Stimulated activated naive B cell treated with anti-CD40 and anti-IgM and Interleukin-4, amounts not matched to agents 10 μg/mL and 1 μg/mL and 100 μg/mL, for 72 hours (primary cell): ENCODE measurements around the gene LAGE3.
"Not testable (repeated sequence)": the region's sequence is repeated elsewhere in the genome, so short reads cannot be mapped to it uniquely, and the experiment has no call there.

Experiments
- ATAC-seq, 2 donors: fragments of 150-1000 bp; cut with Tn5 transposase; replicated peaks; 2 replicates each; pipeline ENCODE4 v1.10.0; 2021; ENCODE audit warnings: moderate library complexity in 1 of 2
- DNase-seq: peaks from one replicate; pipeline ENCODE4 v3.0.0; 2021
- H3K27ac Mint-ChIP-seq: one replicate; pipeline ENCODE4 v1.8.0; 2022; ENCODE audit warnings: mild to moderate bottlenecking, mixed read lengths
- H3K27me3 Mint-ChIP-seq, 2 donors: one replicate each; pipeline ENCODE4 v1.8.0; 2022; ENCODE audit warnings: mixed read lengths in 2 of 2
- H3K36me3 Mint-ChIP-seq, 2 donors: one replicate each; pipeline ENCODE4 v1.8.0; 2022; ENCODE audit warnings: mixed read lengths in 2 of 2, mild to moderate bottlenecking in 1 of 2
- H3K4me1 Mint-ChIP-seq, 2 donors: one replicate each; pipeline ENCODE4 v1.8.0; 2022; ENCODE audit warnings: mixed read lengths in 2 of 2, mild to moderate bottlenecking in 1 of 2
- H3K4me3 Mint-ChIP-seq, 2 donors: one replicate each; pipeline ENCODE4 v1.8.0; 2022; ENCODE audit warnings: mild to moderate bottlenecking in 2 of 2, mixed read lengths in 2 of 2, moderate library complexity in 1 of 2
- H3K9me3 Mint-ChIP-seq, 2 donors: one replicate each; pipeline ENCODE4 v1.8.0; 2022; ENCODE audit warnings: mixed read lengths in 2 of 2, mild to moderate bottlenecking in 1 of 2

The LAGE3 gene

DNA sequence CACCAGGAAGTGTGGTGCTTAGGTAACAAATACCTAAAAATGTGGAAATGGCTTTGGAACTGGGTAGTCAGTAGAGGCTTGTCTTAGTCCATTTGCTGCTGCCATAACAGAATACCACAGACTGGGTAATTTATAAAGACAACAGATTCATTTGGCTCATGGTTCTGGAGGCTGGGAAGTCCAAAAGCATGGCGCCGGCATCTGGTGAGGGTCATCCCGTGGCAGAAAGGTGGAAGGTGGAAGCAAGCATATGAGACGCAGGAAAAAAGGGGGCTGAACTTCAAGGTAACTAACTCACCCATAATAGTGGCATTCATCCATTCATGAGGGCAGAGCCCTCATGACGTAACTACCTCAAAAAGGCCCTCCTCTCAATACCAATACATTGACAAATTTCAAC is 30.4 kb upstream of the LAGE3 start:
- no peak overlapping the region for H3K27ac Mint-ChIP-seq
- DNase-seq (no peak), ATAC-seq (no peak)
- H3K4me1 Mint-ChIP-seq: peaks cover 7 to 19% of the 10 kb centered on the region in 2 donors
- H3K36me3 Mint-ChIP-seq: peaks cover 21 to 42% of the 10 kb centered on the region in 2 donors
- H3K27me3 Mint-ChIP-seq: no peaks in the 10 kb centered on the region
- H3K9me3 Mint-ChIP-seq: no peaks in the 10 kb centered on the region
- H3K4me3 Mint-ChIP-seq: no peak overlapping the region

DNA sequence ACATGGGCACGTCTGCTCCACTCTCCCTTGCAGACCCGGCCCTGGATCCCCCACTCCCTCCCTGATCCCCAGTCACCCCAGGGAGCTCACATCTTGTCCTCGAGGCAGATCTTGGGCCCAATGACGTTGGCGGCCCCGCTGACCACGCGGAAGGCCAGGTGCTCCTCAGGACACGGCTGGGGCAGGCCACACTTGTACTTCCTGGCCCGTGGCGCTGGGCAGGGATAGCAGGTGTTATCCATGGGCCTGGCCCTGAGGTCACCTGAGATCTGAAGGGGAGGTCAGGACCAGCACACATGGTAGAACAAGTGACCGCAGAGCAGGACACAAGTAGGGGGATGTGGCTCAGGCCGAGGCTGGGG is 29.3 kb upstream of the LAGE3 start:
- DNase-seq: no peak
- Mint-ChIP-seq H3K4me1 (peaks cover 2 to 11% of the 10 kb centered on the region in 2 donors), H3K27ac (peak overlapping the region; percentile 56), H3K4me3 (no peak overlapping the region), H3K9me3 (no peaks in the 10 kb centered on the region), H3K36me3 (peaks cover 18 to 35% of the 10 kb centered on the region in 2 donors), H3K27me3 (no peaks in the 10 kb centered on the region)
- no peak for ATAC-seq

DNA sequence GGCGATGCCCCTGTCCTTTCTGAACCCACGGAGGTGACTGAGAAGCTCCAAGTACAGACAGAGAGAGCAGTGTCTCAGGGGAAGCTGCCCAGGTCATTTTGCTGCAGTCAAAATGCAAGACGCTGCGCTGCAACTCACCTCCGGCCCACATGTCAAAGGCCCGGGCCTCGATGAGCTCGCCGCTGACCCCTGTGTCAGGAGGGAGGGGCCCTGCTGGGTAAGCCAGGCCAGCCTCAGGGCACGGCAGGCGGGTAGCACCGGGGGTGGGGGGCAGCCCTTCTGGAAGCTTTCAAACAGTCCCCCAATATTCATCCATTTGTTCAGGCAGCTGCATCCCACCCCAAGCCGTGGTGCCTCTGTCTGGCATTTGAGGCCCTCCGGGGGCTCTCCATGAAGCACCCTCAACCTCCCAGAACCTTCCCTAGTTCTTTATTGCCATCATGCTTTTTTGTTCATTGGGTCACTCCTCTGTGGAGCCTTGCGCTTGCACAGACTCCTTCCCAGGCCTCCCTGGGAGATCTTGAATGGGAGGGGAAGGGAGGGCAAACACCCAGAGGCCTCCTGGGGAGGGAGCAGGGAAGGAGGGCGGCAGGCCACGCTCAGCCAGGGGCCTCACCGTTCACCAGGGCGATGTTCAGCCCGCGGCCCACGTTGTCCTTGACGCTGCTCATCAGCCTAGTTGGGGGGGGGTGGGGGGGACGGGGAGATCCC is 28.7 kb upstream of the LAGE3 start:
- peaks cover 2 to 10% of the 10 kb centered on the region in 2 donors for H3K4me1 Mint-ChIP-seq

DNA sequence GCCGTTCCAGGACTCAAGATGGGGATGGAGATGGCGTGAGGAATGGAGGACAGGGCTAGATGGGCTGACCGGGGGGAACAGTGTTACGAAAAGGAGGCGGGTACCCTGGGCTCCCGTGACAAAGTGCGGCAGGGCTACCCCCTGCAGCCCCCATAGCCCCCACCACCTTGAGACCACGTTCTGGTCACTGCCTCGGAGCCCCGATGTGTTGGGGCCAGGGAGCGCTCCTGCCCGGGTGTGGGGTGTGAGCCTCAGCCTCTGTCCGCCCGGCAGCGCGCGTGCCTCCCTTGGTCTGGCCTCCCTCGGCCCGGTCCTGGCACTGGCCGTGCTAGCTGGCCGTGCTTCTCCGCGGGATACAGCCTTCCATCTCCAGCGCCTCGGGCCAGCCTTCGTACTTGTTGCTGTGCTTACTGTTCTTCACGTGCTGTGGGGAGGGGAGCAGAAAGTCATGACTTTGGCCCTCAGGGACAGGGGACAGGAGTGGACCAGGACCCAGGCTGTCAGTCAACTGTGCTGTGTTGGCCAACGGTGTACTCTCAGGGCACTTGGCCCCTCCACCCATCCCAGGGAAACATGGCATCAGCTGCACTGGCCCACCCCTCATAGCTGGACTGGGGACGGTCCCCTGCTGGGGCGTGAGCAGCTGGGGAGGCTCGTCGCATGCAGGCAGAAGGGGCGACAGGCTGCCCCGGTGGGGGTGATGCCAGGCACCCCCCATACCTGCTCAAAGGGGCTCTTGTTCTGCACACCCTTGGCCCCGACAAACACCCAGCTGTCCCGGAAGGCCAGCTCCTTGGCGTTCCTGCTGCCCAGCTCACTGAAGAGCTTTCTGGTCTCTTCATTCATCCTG is 27.6 kb upstream of the LAGE3 start:
- Mint-ChIP-seq H3K27me3 (no peaks in the 10 kb centered on the region), H3K36me3 (peaks cover 18 to 35% of the 10 kb centered on the region in 2 donors), H3K4me1 (peaks cover 0 to 10% of the 10 kb centered on the region in 2 donors), H3K4me3 (no peak overlapping the region), H3K27ac (no peak overlapping the region), H3K9me3 (no peaks in the 10 kb centered on the region)
- no peak for ATAC-seq
- no peak for DNase-seq

More for the DNA sequence above, 28.7 kb upstream of the LAGE3 start:
- H3K27ac Mint-ChIP-seq: no peak overlapping the region
- H3K9me3 Mint-ChIP-seq: no peaks in the 10 kb centered on the region
- peaks cover 18 to 35% of the 10 kb centered on the region in 2 donors for H3K36me3 Mint-ChIP-seq
- H3K4me3 Mint-ChIP-seq: no peak overlapping the region
- no peaks in the 10 kb centered on the region for H3K27me3 Mint-ChIP-seq
- DNase-seq (no peak), ATAC-seq (no peak)

DNA sequence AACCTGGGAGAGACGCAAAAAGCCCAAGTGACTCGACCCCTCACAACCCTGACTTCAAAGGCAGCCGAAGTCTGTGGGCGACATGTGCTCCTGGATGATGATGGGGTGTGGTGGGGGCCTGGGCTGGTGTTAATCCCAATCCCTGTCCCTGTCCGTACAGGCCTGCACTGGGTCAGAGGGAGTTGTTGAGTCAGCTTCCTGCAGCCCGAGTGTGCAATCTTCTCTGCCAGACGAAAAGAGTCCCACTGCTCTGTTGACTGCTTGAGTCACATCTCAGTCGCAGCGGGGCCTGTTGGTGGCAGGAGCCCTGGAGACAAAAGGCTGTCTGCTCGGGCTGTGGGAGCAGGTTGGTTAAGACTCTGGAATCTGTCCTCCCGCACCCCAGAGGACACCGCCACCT is 26.7 kb upstream of the LAGE3 start:
- Mint-ChIP-seq H3K4me3 (no peak overlapping the region), H3K27ac (no peak overlapping the region), H3K27me3 (no peaks in the 10 kb centered on the region), H3K9me3 (no peaks in the 10 kb centered on the region), H3K4me1 (no peaks in the 10 kb centered on the region), H3K36me3 (peaks cover 15 to 30% of the 10 kb centered on the region in 2 donors)
- ATAC-seq: no peak
- DNase-seq: no peak

DNA sequence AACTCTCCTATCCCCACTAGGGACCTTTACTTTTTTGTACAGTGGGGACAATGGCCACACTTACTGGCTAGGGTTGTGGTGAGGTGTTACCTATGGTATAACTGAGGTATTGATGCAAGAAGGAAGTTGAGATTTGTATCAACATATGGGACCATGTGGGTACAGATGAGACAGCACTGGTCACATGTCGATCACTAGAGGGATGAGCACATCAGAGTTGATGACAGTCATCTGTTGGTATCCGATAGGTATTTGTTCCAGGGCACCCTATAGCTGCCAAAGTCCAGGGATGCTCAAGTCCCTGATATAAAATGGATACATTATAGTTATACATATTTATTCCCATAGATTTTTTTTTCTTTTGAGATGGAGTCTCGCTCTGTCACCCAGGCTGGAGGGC is 23.9 kb upstream of the LAGE3 start:
- Mint-ChIP-seq H3K4me3 (no peak overlapping the region), H3K27ac (no peak overlapping the region), H3K4me1 (no peaks in the 10 kb centered on the region), H3K36me3 (peaks cover 3 to 11% of the 10 kb centered on the region in 2 donors), H3K9me3 (no peaks in the 10 kb centered on the region), H3K27me3 (no peaks in the 10 kb centered on the region)
- DNase-seq (no peak), ATAC-seq (peak in 1 of 2 donors; percentile 42)

DNA sequence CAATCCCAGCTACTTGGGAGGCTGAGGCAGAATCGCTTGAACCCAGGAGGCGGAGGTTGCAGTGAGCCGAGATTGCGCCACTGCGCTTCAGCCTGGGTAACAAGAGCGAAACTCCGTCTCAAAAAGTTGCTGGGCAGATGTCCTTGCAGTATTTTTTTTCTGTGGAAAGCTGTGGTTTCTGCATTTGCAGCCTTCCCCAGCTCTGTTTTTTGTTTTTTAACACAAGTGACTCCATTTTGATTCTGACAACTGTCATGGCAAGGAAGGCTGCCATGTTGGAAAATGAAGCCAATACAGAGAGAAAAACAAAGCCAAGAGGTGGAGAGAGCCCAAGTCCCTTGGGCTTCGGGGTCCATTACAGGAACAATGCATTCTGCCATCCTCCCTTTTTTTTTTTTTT is 23.0 kb upstream of the LAGE3 start:
- H3K9me3 Mint-ChIP-seq: no peaks in the 10 kb centered on the region
- ATAC-seq (no peak), DNase-seq (no peak)
- peaks cover 3 to 11% of the 10 kb centered on the region in 2 donors for H3K36me3 Mint-ChIP-seq
- no peaks in the 10 kb centered on the region for H3K27me3 Mint-ChIP-seq
- H3K4me3 Mint-ChIP-seq: no peak overlapping the region
- H3K27ac Mint-ChIP-seq: no peak overlapping the region
- no peaks in the 10 kb centered on the region for H3K4me1 Mint-ChIP-seq

DNA sequence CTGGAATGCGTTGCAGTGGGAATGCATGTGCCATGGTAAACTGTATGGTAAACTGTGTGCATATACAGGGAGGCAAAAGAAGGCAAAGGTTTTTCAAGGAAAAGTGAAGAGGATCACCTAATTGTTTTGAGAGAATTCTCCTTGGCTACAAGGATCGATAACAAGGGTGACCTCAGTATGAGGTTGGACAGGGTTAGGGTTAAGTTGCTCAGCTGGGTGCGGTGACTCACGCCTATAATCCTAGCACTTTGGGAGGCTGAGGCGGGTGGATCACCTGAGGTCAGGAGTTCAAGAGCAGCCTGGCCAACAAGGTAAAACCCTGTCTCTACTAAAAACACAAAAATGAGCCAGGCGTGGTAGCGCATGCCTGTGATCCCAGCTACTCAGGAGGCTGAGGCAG is 22.3 kb upstream of the LAGE3 start:
- not testable (repeated sequence) for DNase-seq, ATAC-seq, H3K4me3 Mint-ChIP-seq, H3K27me3 Mint-ChIP-seq, H3K27ac Mint-ChIP-seq, H3K4me1 Mint-ChIP-seq, H3K36me3 Mint-ChIP-seq, H3K9me3 Mint-ChIP-seq

DNA sequence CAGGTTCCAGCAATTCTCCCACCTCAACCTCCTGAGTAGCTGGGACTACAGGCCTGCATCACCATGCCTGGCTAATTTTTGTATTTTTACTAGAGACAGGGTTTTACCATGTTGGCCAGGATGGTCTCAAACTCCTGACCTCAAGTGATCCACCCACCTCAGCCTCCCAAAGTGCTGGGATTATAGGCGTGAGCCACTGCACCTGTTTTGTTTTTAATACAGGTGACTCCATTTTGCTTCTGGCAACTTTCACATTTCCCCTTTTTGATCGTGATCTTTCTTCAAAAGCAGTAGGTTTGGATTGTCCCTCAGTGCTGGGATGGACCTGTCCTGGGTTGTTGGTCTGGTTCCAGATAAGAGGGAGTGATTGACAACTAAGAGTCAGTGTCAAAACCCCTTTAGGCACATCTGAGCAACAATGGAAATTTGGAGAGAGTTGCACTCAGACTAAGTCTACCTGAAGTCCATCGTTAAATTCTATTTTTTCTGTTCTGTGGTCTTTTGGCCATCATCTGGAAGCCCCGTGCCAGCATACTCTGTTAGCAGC is 17.6 kb upstream of the LAGE3 start:
- H3K4me3 Mint-ChIP-seq, H3K4me1 Mint-ChIP-seq, H3K27ac Mint-ChIP-seq, H3K36me3 Mint-ChIP-seq, H3K27me3 Mint-ChIP-seq, H3K9me3 Mint-ChIP-seq, DNase-seq: not testable (repeated sequence)
- ATAC-seq: peak; percentile 19 to 41

DNA sequence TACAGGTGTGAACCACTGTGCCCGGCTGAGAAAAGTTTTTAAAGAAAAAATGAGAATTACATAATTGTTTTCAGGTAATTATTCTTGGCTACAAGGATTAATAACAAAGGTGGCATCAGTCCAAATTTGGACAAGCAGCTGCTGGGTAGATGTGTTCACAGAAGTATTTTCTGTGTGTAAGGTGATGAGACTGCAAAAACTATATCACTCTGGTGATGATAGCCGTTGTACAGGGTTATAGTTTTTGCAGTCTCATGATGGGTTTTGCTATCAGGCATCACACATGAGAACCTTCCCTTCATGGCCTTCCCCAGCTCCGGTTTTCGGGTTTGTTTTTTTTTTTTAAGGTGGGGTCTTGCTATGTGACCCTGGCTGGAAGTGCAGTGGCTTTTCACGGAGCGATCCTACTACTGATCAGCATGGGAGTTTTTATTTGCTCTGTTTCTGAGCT is 16.4 kb upstream of the LAGE3 start:
- no peak overlapping the region for H3K4me3 Mint-ChIP-seq
- no peaks in the 10 kb centered on the region for H3K27me3 Mint-ChIP-seq
- H3K9me3 Mint-ChIP-seq: no peaks in the 10 kb centered on the region
- DNase-seq (no peak), ATAC-seq (no peak)
- no peak overlapping the region for H3K27ac Mint-ChIP-seq
- H3K4me1 Mint-ChIP-seq: peaks cover 5% of the 10 kb centered on the region in 2 donors
- peaks cover 0 to 1% of the 10 kb centered on the region in 2 donors for H3K36me3 Mint-ChIP-seq

DNA sequence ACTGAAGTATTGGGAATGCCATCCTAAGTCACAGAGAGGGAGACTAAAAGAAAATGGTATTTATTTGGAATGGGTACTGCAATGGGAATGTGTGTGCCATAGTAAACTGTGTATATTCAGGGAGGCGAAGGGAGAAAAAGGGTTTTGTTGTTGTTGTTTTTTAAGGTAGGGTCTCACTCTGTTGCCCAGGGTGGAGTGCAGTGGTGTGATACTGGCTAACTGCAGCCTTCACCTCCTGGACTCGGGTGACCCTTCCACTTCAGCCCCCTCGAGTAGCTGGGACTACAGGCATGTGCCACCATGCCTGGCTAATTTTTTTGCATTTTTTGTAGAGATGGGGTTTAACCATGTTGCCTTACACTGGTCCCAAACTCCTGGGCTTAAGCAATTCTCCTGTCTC is 15.6 kb upstream of the LAGE3 start:
- Mint-ChIP-seq H3K4me1 (peaks cover 5 to 6% of the 10 kb centered on the region in 2 donors), H3K4me3 (no peak overlapping the region), H3K27me3 (no peaks in the 10 kb centered on the region), H3K27ac (no peak overlapping the region), H3K36me3 (peaks cover 0 to 1% of the 10 kb centered on the region in 2 donors), H3K9me3 (no peaks in the 10 kb centered on the region)
- ATAC-seq (no peak), DNase-seq (no peak)

DNA sequence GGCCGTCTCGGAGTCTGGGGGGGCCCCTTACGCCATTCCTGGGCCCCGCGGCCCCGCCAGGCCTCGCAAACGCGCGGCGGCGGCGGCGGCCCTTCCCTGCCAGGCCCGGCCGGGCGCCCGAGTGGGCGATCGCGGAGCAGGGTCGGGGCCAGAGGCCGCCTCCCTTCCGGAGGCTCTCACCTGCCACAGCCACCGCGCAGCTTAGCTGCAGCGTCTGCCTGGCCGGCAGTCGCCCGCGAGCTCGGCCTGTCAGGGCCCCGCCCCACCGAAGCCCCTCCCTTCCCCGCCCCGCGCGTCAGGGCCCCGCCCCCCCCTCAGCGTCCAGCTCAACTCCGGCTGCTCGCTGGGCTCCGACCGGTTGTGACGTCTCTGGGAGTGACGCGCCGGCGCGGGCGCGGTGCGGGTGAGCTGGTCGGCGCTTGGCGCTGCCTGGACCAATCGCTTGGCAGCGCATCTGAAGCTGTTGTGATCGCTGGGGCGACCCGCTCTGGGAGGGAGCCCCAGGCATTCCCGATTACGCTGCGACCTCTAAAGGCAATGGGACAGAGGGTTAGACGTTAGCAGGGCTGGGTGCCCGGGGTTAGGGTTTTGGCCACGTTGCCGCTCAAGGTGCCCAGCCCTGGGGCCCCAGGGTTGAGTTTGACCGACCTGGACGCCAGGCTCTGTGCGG is 11.5 kb upstream of the LAGE3 start, which contains the start of gene SLC10A3:
TSS of gene SLC10A3 (minus strand) at position 216 of the 670 bp plus-strand sequence. CDS start 1,689 bp downstream, outside the sequence.
- peak within 1 kb of the TSS; percentile 97 for H3K27ac Mint-ChIP-seq
- H3K36me3 Mint-ChIP-seq: peaks cover 10 to 12% of the 10 kb centered on the region in 2 donors
- DNase-seq (peak; percentile 88), ATAC-seq (peak; percentile 87 to 88)
- peak within 1 kb of the TSS; percentile 91 to 94 for H3K4me3 Mint-ChIP-seq
- H3K4me1 Mint-ChIP-seq: peaks cover 16 to 35% of the 10 kb centered on the region in 2 donors
- H3K27me3 Mint-ChIP-seq: no peaks in the 10 kb centered on the region
- H3K9me3 Mint-ChIP-seq: no peaks in the 10 kb centered on the region

DNA sequence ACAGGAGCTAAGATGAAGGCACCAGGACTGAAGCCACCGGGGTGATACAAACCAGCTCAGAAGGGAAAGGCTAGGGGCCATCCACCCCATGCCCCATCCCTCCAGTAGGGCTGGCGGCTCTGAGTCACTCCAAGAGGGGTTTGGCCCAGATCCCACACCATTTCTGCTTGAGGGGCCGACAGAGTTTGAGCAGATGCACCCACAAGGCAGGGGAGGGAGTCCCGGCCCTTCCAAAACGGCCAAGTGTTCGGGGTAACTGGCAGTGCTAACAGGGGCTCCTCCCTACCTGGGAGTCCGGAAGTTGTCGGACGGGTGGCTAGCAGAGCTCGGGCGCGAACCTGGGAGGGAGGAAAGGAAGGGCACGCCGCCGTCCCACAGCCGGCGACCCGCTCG is 10.9 kb upstream of the LAGE3 start:
- no peak for DNase-seq
- Mint-ChIP-seq H3K9me3 (no peaks in the 10 kb centered on the region), H3K4me3 (peak overlapping the region; percentile 91 to 94), H3K4me1 (peaks cover 16 to 35% of the 10 kb centered on the region in 2 donors), H3K36me3 (peaks cover 10 to 12% of the 10 kb centered on the region in 2 donors), H3K27me3 (no peaks in the 10 kb centered on the region), H3K27ac (peak overlapping the region; percentile 96)
- peak; percentile 29 for ATAC-seq

DNA sequence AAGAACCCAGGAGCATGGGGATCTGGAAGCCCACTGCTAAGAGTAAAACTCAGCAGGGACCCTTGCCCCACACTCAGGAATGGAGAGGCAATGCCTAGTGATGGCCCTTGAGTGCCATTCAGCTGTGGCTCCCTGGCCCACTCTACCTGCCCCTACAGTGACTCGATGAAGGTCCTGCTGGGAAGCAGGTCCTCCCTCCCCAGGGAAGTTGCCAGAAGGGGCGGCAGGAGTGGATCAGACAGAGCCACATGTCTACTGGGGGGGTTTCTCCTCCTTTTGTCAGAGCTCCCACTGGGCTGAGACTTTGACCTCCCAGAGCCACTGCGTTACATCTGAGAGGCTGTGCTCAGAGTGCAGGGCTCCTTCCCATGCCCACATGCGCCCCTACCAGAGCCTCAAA is 10.1 kb upstream of the LAGE3 start:
- ATAC-seq: no peak
- Mint-ChIP-seq H3K27ac (peak overlapping the region; percentile 96), H3K27me3 (no peaks in the 10 kb centered on the region)

More for the DNA sequence above, 10.1 kb upstream of the LAGE3 start:
- Mint-ChIP-seq H3K9me3 (no peaks in the 10 kb centered on the region), H3K4me3 (peak overlapping the region; percentile 91 to 94), H3K4me1 (peaks cover 16 to 40% of the 10 kb centered on the region in 2 donors), H3K36me3 (peaks cover 12 to 15% of the 10 kb centered on the region in 2 donors)
- no peak for DNase-seq
